Activated T-cell treated with anti-CD3 and anti-CD28 coated beads, Interleukin-2, amount 50 U/mL, for 4 hours (primary cell): ENCODE results near the gene CAMK2B. TPM values are rescaled to one million over a fixed set of nuclear protein-coding genes. Genes with fewer than 3 reads are reported as not detected.

Source experiments
- ATAC-seq, 2 donors: fragments of 200-7000 bp; cut with Tn5 transposase; one replicate each; pipeline ENCODE4 v1.10.0; 2021
- DNase-seq: peaks from one replicate; pipeline ENCODE4 v3.0.0-alpha.2; 2020
- H3K27me3 Mint-ChIP-seq: one replicate; pipeline ENCODE4 v1.8.0; 2021; ENCODE audit warnings: low read depth, mixed read lengths
- H3K36me3 Mint-ChIP-seq: one replicate; pipeline ENCODE4 v1.8.0; 2022; ENCODE audit warnings: mixed read lengths; ENCODE audit not compliant: insufficient read depth
- H3K4me1 Mint-ChIP-seq: one replicate; pipeline ENCODE4 v1.8.0; 2021; ENCODE audit warnings: low read depth, mixed read lengths
- H3K4me3 Mint-ChIP-seq: one replicate; pipeline ENCODE4 v1.8.0; 2021; ENCODE audit warnings: mild to moderate bottlenecking, moderate library complexity, mixed read lengths
- H3K9me3 Mint-ChIP-seq: one replicate; pipeline ENCODE4 v1.8.0; 2021; ENCODE audit warnings: mixed read lengths
- total RNA-seq, 3 donors: library from RNA; stranded (reverse); gene quantifications; one replicate each; pipeline ENCODE4 v1.2.1, GENCODE V29; 2021

CAMK2B gene
- total RNA-seq, 3 donors from 2014 or later: 0.33 to 1.8 (median 1.6) TPM

DNA sequence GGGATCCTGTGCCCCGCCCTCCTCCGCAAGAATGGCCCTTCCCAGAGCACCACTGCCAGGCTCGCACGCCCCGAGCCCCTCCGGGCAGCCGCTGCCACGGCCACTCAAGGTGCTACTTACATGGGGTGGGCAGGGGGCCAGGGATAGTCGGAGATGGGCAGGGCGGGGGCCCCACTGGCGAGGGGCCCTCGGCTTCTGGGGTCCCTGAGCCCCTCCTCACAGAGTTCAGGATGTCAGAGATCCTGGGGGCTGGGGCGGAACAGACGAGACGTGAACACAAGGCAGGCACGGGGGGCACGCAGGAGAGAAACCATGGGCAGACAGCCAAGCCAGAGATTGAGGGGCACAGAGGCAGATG, 99.0 kb downstream of the CAMK2B start:
- DNase-seq: no peak
- Mint-ChIP-seq H3K4me3 (no peak overlapping the region), H3K27me3 (peaks cover 5% of the 10 kb centered on the region), H3K4me1 (no peaks in the 10 kb centered on the region), H3K36me3 (no peaks in the 10 kb centered on the region), H3K9me3 (no peaks in the 10 kb centered on the region)
- no peak for ATAC-seq

- Mint-ChIP-seq H3K27me3 (peaks cover 5% of the 10 kb centered on the region), H3K36me3 (no peaks in the 10 kb centered on the region), H3K9me3 (no peaks in the 10 kb centered on the region), H3K4me1 (no peaks in the 10 kb centered on the region), H3K4me3 (no peak overlapping the region)
- ATAC-seq: no peak
- no peak for DNase-seq
These were observed 99.6 kb downstream of the CAMK2B start for GRCh38 chr7:44225566-44226395.

DNA sequence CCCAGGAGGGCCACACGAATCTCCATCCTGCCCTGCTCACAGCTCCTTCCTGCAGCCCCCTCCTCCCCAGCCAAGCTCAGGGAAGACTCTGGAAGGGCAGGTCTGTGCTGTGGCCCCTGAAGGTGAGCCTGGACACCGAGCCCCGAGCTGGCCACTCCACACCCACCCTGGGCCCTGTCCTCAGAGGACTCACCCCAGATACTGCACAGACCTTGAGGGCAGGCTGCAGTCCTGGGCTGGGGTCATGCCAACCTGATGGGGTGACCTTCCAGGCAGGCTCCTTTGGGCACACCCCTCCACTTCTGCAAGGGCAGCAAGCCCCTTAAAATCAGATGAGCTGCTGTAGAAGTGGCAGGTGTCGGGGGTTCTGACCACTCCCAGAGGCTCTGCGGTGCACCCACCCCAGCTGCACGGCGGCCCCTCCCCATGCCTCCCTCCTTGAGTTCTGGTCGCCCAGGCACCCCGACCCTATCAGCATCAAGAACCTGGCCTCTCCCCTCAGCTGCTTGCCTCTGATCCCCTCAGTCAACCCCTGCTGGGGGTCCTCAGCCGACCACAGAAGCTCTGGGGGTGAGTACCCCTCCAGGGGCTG, 100.3 kb downstream of the CAMK2B start:
- ATAC-seq (no peak), DNase-seq (no peak)
- H3K9me3 Mint-ChIP-seq: no peaks in the 10 kb centered on the region
- H3K4me1 Mint-ChIP-seq: no peaks in the 10 kb centered on the region
- H3K27me3 Mint-ChIP-seq: peaks cover 5% of the 10 kb centered on the region
- H3K36me3 Mint-ChIP-seq: no peaks in the 10 kb centered on the region
- H3K4me3 Mint-ChIP-seq: no peak overlapping the region

- no peaks in the 10 kb centered on the region for H3K4me1 Mint-ChIP-seq
These were observed 101.1 kb downstream of the CAMK2B start for GRCh38 chr7:44224080-44224973.

DNA sequence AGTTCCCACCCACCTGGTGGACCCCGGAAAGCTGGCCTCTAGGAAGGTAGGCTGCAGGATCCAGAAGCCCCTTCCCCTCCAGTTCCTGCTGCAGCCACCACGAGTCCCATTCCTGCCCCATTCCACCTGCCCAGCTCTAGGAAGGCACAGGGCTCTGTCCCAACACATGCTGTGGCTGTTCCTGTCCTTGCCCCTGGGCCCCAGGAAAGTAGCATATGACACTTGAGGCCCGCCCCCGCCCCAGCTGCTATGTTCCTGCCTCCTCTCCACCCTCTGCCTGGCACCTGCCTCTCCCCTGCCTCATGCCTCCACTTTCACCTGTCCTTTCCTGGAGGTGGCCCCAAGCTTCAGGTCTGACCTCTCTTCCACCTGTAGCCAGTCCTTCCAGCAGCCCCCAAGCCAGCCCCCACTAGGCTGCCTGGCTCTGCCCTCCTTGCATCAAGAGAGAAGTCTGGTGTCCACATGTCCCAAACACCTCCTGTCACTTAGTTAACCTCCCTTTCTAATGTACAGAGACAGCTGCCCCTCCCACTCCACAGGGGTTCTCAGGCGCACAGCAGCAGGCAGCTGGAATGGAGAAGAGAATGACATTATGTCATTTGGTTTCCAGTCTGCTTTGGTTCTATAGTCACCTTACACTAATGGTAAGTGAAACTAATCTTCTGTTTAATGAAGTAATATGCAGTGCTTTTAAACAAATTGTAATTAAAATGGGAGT, 101.9 kb downstream of the CAMK2B start:
- no peaks in the 10 kb centered on the region for H3K36me3 Mint-ChIP-seq
- no peak for DNase-seq
- no peaks in the 10 kb centered on the region for H3K9me3 Mint-ChIP-seq
- ATAC-seq: no peak
- H3K4me1 Mint-ChIP-seq: no peaks in the 10 kb centered on the region
- H3K27me3 Mint-ChIP-seq: peaks cover 5% of the 10 kb centered on the region
- H3K4me3 Mint-ChIP-seq: no peak overlapping the region

More at GRCh38 chr7:44224080-44224973, 101.1 kb downstream of the CAMK2B start:
- H3K4me3 Mint-ChIP-seq: no peak overlapping the region
- peaks cover 5% of the 10 kb centered on the region for H3K27me3 Mint-ChIP-seq
- no peak for ATAC-seq
- H3K36me3 Mint-ChIP-seq: no peaks in the 10 kb centered on the region
- H3K9me3 Mint-ChIP-seq: no peaks in the 10 kb centered on the region
- no peak for DNase-seq

DNA sequence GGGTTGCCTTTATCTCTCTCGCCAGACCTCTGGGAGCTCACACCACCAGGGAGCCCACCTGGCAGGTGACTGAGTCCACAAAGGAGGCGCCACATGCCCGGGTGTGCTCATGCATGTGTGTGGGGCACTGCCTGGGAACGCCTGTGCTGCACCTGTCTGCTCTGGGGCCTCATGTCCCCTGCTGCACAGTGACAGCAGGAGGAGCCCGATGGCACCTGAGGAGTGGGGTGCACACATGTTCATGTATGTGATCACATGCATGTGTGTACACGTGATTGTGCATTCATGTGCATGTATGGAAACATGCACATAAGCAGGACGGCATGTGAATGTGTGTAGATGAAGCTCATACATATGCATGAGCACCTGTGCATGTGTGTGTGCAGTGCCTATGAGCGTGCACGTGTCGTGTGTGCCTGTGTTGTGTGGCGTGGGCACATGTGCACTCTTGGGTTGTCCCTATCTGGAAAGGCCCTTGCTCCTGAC, 102.6 kb downstream of the CAMK2B start:
- DNase-seq: no peak
- H3K27me3 Mint-ChIP-seq: peaks cover 5% of the 10 kb centered on the region
- no peak for ATAC-seq
- no peaks in the 10 kb centered on the region for H3K36me3 Mint-ChIP-seq
- no peaks in the 10 kb centered on the region for H3K4me1 Mint-ChIP-seq
- H3K4me3 Mint-ChIP-seq: no peak overlapping the region
- H3K9me3 Mint-ChIP-seq: no peaks in the 10 kb centered on the region

DNA sequence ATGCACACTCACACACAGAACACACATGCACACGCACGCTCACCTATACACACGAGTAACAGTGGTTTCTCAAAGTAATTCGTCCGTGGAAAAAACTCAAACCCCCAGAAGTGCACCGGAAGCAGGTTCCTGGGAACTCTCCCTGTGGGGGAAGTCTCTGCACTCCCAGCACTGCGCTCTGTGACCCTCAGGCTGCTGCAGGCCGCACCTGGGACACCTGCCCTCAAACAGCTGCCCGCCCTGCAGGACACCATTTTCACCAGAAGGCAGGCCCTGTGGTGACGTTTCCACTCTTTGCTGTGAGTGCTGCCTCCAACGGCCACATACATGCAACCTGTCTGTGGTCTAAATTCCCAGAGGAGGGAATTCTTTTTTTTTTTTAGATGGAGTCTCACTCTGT, 103.3 kb downstream of the CAMK2B start:
- Mint-ChIP-seq H3K4me1 (no peaks in the 10 kb centered on the region), H3K4me3 (no peak overlapping the region), H3K36me3 (no peaks in the 10 kb centered on the region), H3K9me3 (no peaks in the 10 kb centered on the region), H3K27me3 (peaks cover 5% of the 10 kb centered on the region)
- DNase-seq: no peak
- ATAC-seq: no peak

DNA sequence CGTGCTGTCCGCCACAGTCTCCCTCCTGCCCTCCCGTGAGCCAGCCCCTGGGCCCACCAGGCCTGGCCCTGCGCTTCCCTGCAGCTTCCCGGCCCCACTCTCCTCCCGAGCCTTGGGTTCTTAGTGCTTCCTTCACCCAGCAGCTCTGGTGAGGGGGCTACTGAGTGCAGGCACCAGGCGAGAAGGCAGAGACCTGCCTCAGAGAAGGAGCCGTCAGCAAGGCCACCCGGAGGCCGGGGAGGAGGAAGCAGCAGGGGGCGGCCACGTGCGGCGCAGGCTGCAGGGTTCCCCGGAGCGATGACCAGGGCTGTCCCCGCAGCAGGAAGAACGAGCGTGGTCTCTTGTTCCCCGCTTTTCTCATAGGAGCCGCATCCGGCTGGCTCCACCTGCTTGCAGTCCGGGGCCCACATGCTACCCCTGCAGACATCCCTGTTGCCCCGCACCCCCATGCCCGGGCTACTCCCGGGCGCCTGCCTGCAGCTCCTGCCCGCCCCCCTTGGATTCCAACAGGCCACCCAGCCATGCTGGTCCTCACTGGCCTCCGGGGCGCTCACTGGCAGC, 104.1 kb downstream of the CAMK2B start:
- no peaks in the 10 kb centered on the region for H3K36me3 Mint-ChIP-seq
- ATAC-seq: no peak

GRCh38 chr7:44220358-44221112, 104.9 kb downstream of the CAMK2B start:
- Mint-ChIP-seq H3K4me3 (no peak overlapping the region), H3K27me3 (no peaks in the 10 kb centered on the region), H3K4me1 (no peaks in the 10 kb centered on the region), H3K9me3 (no peaks in the 10 kb centered on the region), H3K36me3 (no peaks in the 10 kb centered on the region)
- no peak for DNase-seq
- no peak for ATAC-seq

More for the DNA sequence above, 104.1 kb downstream of the CAMK2B start:
- Mint-ChIP-seq H3K4me3 (no peak overlapping the region), H3K4me1 (no peaks in the 10 kb centered on the region), H3K27me3 (peaks cover 5% of the 10 kb centered on the region), H3K9me3 (no peaks in the 10 kb centered on the region)
- DNase-seq: no peak

DNA sequence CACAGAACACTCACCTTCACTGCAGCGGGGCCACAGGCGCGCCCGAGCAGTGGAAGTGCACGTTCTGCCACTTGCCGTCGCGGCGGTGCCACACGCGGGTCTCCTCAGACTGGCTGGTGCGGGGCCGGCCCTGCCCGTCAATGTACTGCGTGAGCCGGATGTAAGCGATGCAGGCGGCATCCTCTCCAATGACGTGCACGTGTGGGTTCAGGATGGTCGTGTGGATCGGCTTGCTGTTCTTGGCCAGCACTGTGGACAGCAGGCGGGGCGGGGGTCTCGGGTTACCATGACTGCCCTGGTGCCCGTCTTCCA, 105.4 kb downstream of the CAMK2B start:
- no peaks in the 10 kb centered on the region for H3K4me1 Mint-ChIP-seq
- no peaks in the 10 kb centered on the region for H3K36me3 Mint-ChIP-seq
- H3K9me3 Mint-ChIP-seq: no peaks in the 10 kb centered on the region
- no peaks in the 10 kb centered on the region for H3K27me3 Mint-ChIP-seq
- DNase-seq (no peak), ATAC-seq (no peak)
- no peak overlapping the region for H3K4me3 Mint-ChIP-seq

- Mint-ChIP-seq H3K4me3 (no peak overlapping the region), H3K4me1 (no peaks in the 10 kb centered on the region), H3K36me3 (no peaks in the 10 kb centered on the region), H3K9me3 (no peaks in the 10 kb centered on the region), H3K27me3 (no peaks in the 10 kb centered on the region)
- ATAC-seq (no peak), DNase-seq (no peak)
These were observed 105.9 kb downstream of the CAMK2B start for GRCh38 chr7:44219371-44220045.

DNA sequence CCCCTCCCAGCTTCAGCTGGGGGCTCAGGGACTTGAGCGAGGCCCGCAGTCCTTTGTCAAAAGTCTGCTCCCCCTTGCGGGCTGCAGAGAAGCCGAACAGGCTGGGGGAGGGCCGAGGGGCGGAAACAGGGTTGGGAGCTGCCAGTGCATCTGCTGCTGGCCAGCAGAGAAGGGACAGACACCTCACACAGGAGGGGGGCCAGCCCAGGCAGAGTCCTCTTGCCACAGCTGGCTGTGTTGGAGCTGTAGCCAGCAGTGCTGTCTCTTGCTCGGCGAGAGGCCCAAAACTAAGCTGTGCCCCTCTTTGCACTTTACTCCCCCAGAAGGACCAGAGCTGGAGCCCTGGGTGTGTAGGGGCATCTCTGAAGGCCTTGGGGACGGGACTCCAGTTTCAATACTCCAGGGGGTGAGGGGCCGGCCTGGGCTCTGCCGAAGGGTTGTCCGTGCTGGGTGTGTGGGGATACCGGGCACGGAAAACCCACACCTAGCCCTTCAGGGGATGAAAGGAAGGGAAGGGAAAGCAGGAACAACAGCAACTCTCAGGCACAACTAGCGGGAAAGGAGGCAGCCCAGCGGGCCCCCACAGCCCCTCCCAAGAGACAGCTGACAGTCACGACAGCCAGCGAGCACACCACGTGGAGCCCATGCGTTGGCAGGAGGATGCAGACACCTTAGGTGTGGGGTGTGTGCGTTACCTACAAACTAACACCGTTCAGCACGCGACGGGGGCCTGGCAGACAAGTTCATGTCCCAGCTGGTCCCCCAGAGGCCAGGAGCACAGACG, 106.8 kb downstream of the CAMK2B start:
- ATAC-seq (no peak), DNase-seq (no peak)
- no peaks in the 10 kb centered on the region for H3K9me3 Mint-ChIP-seq
- no peak overlapping the region for H3K4me3 Mint-ChIP-seq
- H3K27me3 Mint-ChIP-seq: no peaks in the 10 kb centered on the region
- no peaks in the 10 kb centered on the region for H3K4me1 Mint-ChIP-seq
- no peaks in the 10 kb centered on the region for H3K36me3 Mint-ChIP-seq
